ENCODE measurements around the gene TAPBP. TPM values are rescaled to one million over a fixed set of nuclear protein-coding genes. Genes with fewer than 3 reads are reported as not detected.

Gene TAPBP
- total and polyA plus RNA-seq, 9 of the 15 experiments (the other 6 are each of a cell fraction or from before 2014, with no cell fraction given) = 5.6 to 74.0 (median 22.3) TPM

DNA sequence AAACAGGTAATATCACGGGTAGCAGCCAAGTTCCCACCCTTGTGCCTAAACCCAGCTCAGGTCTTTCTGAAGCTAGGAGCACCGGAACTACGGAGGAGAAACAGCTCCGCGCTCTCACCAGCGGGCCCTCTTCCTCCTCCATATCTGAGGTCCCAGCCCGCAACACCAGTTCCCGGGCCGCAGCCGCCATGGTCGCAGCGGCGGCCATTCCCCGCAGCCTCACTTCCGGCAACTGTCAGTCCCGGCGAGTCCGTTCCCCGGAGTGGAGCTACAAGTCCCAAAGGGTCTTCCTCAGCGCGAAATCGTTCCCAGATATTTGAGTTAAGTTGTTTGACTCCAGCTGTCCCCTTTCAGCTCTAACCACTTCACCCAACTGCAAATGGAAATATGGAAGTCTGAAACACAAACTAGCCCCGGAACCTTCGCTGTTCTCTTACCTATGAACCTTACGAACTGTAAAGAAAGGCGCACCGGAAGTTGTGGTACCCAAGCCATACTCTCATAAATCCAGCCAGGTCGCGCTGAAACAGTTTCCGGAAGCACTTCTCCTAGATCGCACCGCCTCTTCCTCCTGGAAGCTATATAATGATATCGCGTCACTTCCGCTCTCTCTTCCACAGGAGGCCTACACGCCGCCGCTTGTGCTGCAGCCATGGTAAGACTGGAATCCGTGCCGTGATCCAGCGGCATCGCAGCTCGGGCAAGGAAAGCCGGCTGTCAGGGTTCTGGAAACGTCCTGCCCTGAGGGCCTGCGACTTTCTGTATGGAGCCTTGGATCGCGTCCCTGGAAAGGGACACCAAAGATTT is 42.2 kb downstream of the TAPBP start, which contains the start of the genes RPS18 and VPS52 (continued):
- TF ChIP-seq TAF15 (IDR thresholded peaks at IDR 0.05; ENCODE audit: low read depth, low read length) (0 out of 2 replicates have a peak, but pooled peaks have one; percentile 78), ZNF398 (CRISPR knock-in tag; IDR thresholded peaks at IDR 0.05) (no peak), ZBTB43 (CRISPR knock-in tag; IDR thresholded peaks at IDR 0.05) (no peak), ZNF766 (CRISPR knock-in tag; conservative IDR thresholded peaks at IDR 0.05) (peak; percentile 85; the same call in 1 of the 2 replicates), NR3C1 (CRISPR knock-in tag; IDR thresholded peaks at IDR 0.05) (no peak), TSHZ1 (CRISPR knock-in tag; IDR thresholded peaks at IDR 0.05) (0 out of 2 replicates have a peak, but pooled peaks have one; percentile 57), IRF1 (CRISPR knock-in tag; IDR thresholded peaks at IDR 0.05; ENCODE audit: borderline replicate concordance) (0 out of 2 replicates have a peak, but pooled peaks have one; percentile 70), MAFG (tag; conservative IDR thresholded peaks at IDR 0.05) (no peak), RNF2 (IDR thresholded peaks at IDR 0.05) (peak; percentile 83), RAD21 (CRISPR knock-in tag; conservative IDR thresholded peaks at IDR 0.05 in 1 of 2, IDR thresholded peaks at IDR 0.05 in 1 of 2) (peak in 1 of 2 experiments; percentile 16; a peak in 1 of 4 replicates), YY1 (IDR thresholded peaks at IDR 0.05; ENCODE audit: borderline replicate concordance in 1 of 3, control insufficient read depth in 1 of 3, extremely low read depth in 1 of 3, insufficient read depth in 3 of 3, insufficient read length in 1 of 3, insufficient replicate concordance in 2 of 3, low read depth in 1 of 3, low read length in 2 of 3) (peak; percentile 97 to 98 (median 97)), E2F4 (CRISPR knock-in tag; IDR thresholded peaks at IDR 0.05; ENCODE audit: low read depth) (no peak)

Measured in K562 (cell line).